Suprapubic skin (tissue), 3 donors: ENCODE results near the gene INO80E.

ENCODE experiments used
- CTCF ChIP-seq, 2 donors: fragments of 200-600 bp in 1 of 2; fragments of 450-650 bp in 1 of 2; sonication (generic) in 1 of 2; IDR thresholded peaks; one replicate each; pipeline ENCODE4 v1.5.1; 2016 to 2019; ENCODE audit warnings: antibody characterized with exemption in 2 of 2, mild to moderate bottlenecking in 1 of 2, moderate library complexity in 1 of 2
- POLR2A ChIP-seq, 2 donors: fragments of 450-650 bp; IDR thresholded peaks; one replicate each; pipeline ENCODE4 v1.6.1; 2017; ENCODE audit warnings: antibody characterized with exemption in 2 of 2, mild to moderate bottlenecking in 2 of 2, moderate library complexity in 2 of 2

- TF ChIP-seq CTCF (IDR thresholded peaks at IDR 0.05) (no peak), POLR2A (IDR thresholded peaks at IDR 0.05) (no peak)
These were observed 7.8 kb downstream of the INO80E start for GRCh38 chr16:30003670-30004423.
